A549 (cell line): ENCODE results near the gene RPL28. TPM values are rescaled to one million over a fixed set of nuclear protein-coding genes. Genes with fewer than 3 reads are reported as not detected.

Experiments
- CBX2 ChIP-seq: fragments of 200-600 bp; sonication (generic); IDR thresholded peaks from 2 replicates; pipeline ENCODE4 v1.6.1; 2016; ENCODE audit warnings: low read depth, mild to moderate bottlenecking, borderline replicate concordance
- CHD4 ChIP-seq: fragments of 200-600 bp; sonication (generic); IDR thresholded peaks from 2 replicates; pipeline ENCODE4 v1.6.1; 2016; ENCODE audit warnings: antibody characterized with exemption, mild to moderate bottlenecking, borderline replicate concordance
- E2F6 ChIP-seq: IDR thresholded peaks from 2 replicates; pipeline ENCODE4 v1.6.1; 2012; ENCODE audit warnings: low read depth, borderline replicate concordance
- EHMT2 ChIP-seq: fragments of 200-600 bp; sonication (generic); IDR thresholded peaks from 2 replicates; pipeline ENCODE4 v1.6.1; 2016; ENCODE audit warnings: antibody characterized with exemption, low read depth, mild to moderate bottlenecking, moderate library complexity
- FOSL2 ChIP-seq, 2 experiments: fragments of 450-650 bp in 1 of 2; fragments of >200 bp in 1 of 2; sonication (Bioruptor Twin) in 1 of 2; formaldehyde crosslinking; IDR thresholded peaks; 2 replicates each; pipeline versions ENCODE4 v1.5.0 to v1.6.1; 2016 to 2020; ENCODE audit warnings: mild to moderate bottlenecking in 1 of 2, moderate library complexity in 1 of 2
- FOXS1 ChIP-seq: fragments of 250-450 bp; sonication (Bioruptor Pico); IDR thresholded peaks from 2 replicates; pipeline ENCODE4 v1.5.0; 2020; ENCODE audit warnings: mild to moderate bottlenecking, moderate library complexity
- GATA3 ChIP-seq: IDR thresholded peaks from 2 replicates; pipeline ENCODE4 v1.6.1; 2012; ENCODE audit warnings: borderline replicate concordance
- HDAC2 ChIP-seq: fragments of 200-600 bp; sonication (generic); IDR thresholded peaks from 2 replicates; pipeline ENCODE4 v1.6.1; 2016
- HOXA7 ChIP-seq: fragments of 250-450 bp; sonication (Bioruptor Pico); IDR thresholded peaks from 2 replicates; pipeline ENCODE4 v1.5.0; 2020; ENCODE audit warnings: mild to moderate bottlenecking, moderate library complexity
- HOXB13 ChIP-seq: fragments of 250-450 bp; sonication (Bioruptor Pico); IDR thresholded peaks from 2 replicates; pipeline ENCODE4 v1.5.0; 2020; ENCODE audit warnings: low read depth, mild to moderate bottlenecking, moderate library complexity
- HOXB5 ChIP-seq: fragments of 250-450 bp; sonication (Bioruptor Pico); IDR thresholded peaks from 2 replicates; pipeline ENCODE4 v1.5.0; 2020; ENCODE audit warnings: mild to moderate bottlenecking, moderate library complexity
- JUN ChIP-seq, 2 experiments: fragments of >200 bp; sonication (Bioruptor Twin); formaldehyde crosslinking; IDR thresholded peaks; 2 replicates in 1 of 2; 3 replicates in 1 of 2; pipeline ENCODE4 v1.6.1; 2016 to 2017
- KDM1A ChIP-seq: fragments of 200-600 bp; sonication (generic); IDR thresholded peaks from 2 replicates; pipeline ENCODE4 v1.6.1; 2016; ENCODE audit warnings: low read depth, mild to moderate bottlenecking
- KDM5A ChIP-seq: fragments of 200-600 bp; sonication (generic); IDR thresholded peaks from 2 replicates; pipeline ENCODE4 v1.6.1; 2016; ENCODE audit warnings: antibody characterized with exemption, mild to moderate bottlenecking
- MAFK ChIP-seq: fragments of 450-650 bp; IDR thresholded peaks from 2 replicates; pipeline ENCODE4 v1.6.1; 2014; ENCODE audit not compliant: partially characterized antibody
- MAX ChIP-seq: IDR thresholded peaks from 2 replicates; pipeline ENCODE4 v1.6.1; 2012
- MAZ ChIP-seq: fragments of 150-350 bp; IDR thresholded peaks from 2 replicates; pipeline ENCODE4 v1.6.1; 2014; ENCODE audit warnings: antibody characterized with exemption, low read depth, low read length, borderline replicate concordance
- NFE2L2 ChIP-seq: fragments of 150-350 bp; conservative IDR thresholded peaks from 2 replicates; pipeline ENCODE4 v1.6.1; 2014; ENCODE audit warnings: low read length
- NPAS2 ChIP-seq: fragments of 250-450 bp; sonication (Bioruptor Pico); IDR thresholded peaks from 2 replicates; pipeline ENCODE4 v1.8.0; 2022; ENCODE audit warnings: mild to moderate bottlenecking, moderate library complexity, borderline replicate concordance
- NR3C1 ChIP-seq: fragments of >200 bp; sonication (Bioruptor Twin); formaldehyde crosslinking; IDR thresholded peaks from 3 replicates; pipeline ENCODE4 v1.6.1; 2017
- PHF8 ChIP-seq: fragments of 200-600 bp; sonication (generic); IDR thresholded peaks from 2 replicates; pipeline ENCODE4 v1.6.1; 2016; ENCODE audit warnings: low read depth, mild to moderate bottlenecking, antibody characterized with exemption, moderate library complexity, borderline replicate concordance
- POLR2A ChIP-seq: IDR thresholded peaks from 2 replicates; pipeline ENCODE4 v1.6.1; 2012; ENCODE audit warnings: mild to moderate bottlenecking, low read length
- RARB ChIP-seq: fragments of 250-450 bp; sonication (Bioruptor Pico); IDR thresholded peaks from 2 replicates; pipeline ENCODE4 v1.8.0; 2021; ENCODE audit warnings: mild to moderate bottlenecking, moderate library complexity
- RCOR1 ChIP-seq: fragments of 150-350 bp; IDR thresholded peaks from 2 replicates; pipeline ENCODE4 v1.6.1; 2014; ENCODE audit warnings: antibody characterized with exemption, low read length, low read depth
- REST ChIP-seq: fragments of 200-600 bp; sonication (generic); IDR thresholded peaks from 2 replicates; pipeline ENCODE4 v1.6.1; 2016; ENCODE audit warnings: antibody characterized with exemption, mild to moderate bottlenecking, moderate library complexity
- RFX5 ChIP-seq: fragments of 450-650 bp; IDR thresholded peaks from 2 replicates; pipeline ENCODE4 v1.7.1; 2014; ENCODE audit warnings: antibody characterized with exemption, mild to moderate bottlenecking, moderate library complexity
- TFCP2L1 ChIP-seq: fragments of 250-450 bp; sonication (Bioruptor Pico); IDR thresholded peaks from 2 replicates; pipeline ENCODE4 v1.5.0; 2021; ENCODE audit warnings: mild to moderate bottlenecking
- ZC3H11A ChIP-seq: fragments of 450-650 bp; IDR thresholded peaks from 2 replicates; pipeline ENCODE4 v1.6.1; 2014; ENCODE audit warnings: antibody characterized with exemption, mild to moderate bottlenecking
- ZNF302 ChIP-seq: fragments of 250-450 bp; sonication (Bioruptor Pico); IDR thresholded peaks from 2 replicates; pipeline ENCODE4 v1.9.0; 2021; ENCODE audit warnings: inconsistent platforms, mild to moderate bottlenecking, moderate library complexity
- ZSCAN20 ChIP-seq: fragments of 250-450 bp; sonication (Bioruptor Pico); IDR thresholded peaks from 2 replicates; pipeline ENCODE4 v1.8.0; 2022; ENCODE audit warnings: mild to moderate bottlenecking, moderate library complexity
- polyA plus RNA-seq, 4 experiments: library from polyadenylated mRNA; depleted of rRNA in 3 of 4; stranded (reverse); fragments of >200 nt; fragmentation: RNase III in 1 of 4; extraction: RNeasy Plus Mini Kit Qiagen cat#74134 plus additional on column Dnase treatment in 1 of 4; gene quantifications; 2 replicates in 3 of 4; 3 replicates in 1 of 4; pipeline ENCODE4 v1.2.3, GENCODE V29; 2011 to 2017
- TF ChIP-seq, protein P1 (sequence below): fragments of 450-650 bp; IDR thresholded peaks from 2 replicates; pipeline ENCODE4 v1.6.1; 2014; ENCODE audit warnings: antibody characterized with exemption
- TF ChIP-seq, protein P2 (sequence below): fragments of 250-450 bp; sonication (Bioruptor Pico); IDR thresholded peaks from 2 replicates; pipeline ENCODE4 v1.5.0; 2020; ENCODE audit warnings: low read depth, mild to moderate bottlenecking, moderate library complexity

The RPL28 gene
- polyA plus RNA-seq, 2 of the 4 experiments (the other 2 are of a cell fraction): 329 to 2,037 TPM

DNA sequence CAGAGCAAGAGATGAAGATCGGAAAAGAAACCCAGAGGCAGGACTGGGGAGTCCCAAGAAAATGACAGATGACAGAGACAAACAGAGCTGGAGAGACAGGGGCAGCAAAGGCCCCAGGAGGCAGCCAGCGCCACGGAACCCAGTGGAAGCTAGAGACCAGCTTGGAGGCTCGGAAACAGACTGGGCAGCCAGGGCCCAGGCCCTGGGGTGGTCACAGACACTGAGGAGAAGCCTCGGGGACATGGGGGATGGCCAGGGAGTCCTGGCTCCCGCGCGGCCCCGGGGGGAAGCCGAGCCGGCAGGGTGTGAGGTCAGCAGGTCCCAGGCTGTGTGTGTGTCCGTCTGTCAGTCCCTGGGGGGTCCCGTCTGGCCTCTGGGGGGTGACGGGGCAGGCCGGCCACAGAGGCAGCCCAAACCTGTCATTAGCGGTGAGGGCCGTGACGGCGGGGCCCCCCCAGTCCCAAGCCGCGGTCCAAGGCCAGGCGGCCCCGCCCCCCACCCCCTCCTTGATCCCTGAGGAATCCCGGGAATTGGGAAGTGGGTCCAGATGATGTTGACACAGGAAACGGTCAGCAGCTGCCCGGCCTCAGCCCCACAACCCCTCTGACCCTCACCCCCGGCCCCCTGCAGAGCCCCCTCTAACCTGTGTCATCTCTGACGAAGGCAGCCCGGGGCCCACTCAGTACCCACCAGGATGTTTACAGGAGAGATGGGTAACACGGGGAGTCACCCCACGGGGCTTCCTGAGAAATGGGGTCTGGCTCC, 11.6 kb upstream of the RPL28 start (continued):
- TF ChIP-seq JUN (IDR thresholded peaks at IDR 0.05) (peak; percentile 88 to 98; a peak in 4 of 5 replicates), KDM1A (no peak), RCOR1 (no peak), MAFK (no peak), TFCP2L1 (peak; percentile 89; the same call in 1 of the 2 replicates), ZC3H11A (no peak), ZSCAN20 (no peak), E2F6 (no peak), CHD4 (no peak), KDM5A (no peak), HOXB5 (peak; percentile 61; the same call in 1 of the 2 replicates), POLR2A (no peak), RFX5 (no peak), FOSL2 (IDR thresholded peaks at IDR 0.05) (peak; percentile 65; the same call in 1 of the 2 replicates), FOSL2 (CRISPR knock-in tag; IDR thresholded peaks at IDR 0.05) (peak; percentile 35; the same call in 1 of the 2 replicates), MAZ (no peak), NPAS2 (CRISPR knock-in tag) (no peak), ZNF302 (CRISPR knock-in tag) (no peak), HOXB13 (CRISPR knock-in tag) (no peak; the same call in 1 of the 2 replicates), PHF8 (no peak), NR3C1 (no peak), REST (no peak), RARB (0 out of 2 replicates have a peak, but pooled peaks have one; percentile 17), FOXS1 (no peak), EHMT2 (no peak), NFE2L2 (no peak), MAX (peak; percentile 63), HOXA7 (no peak), HDAC2 (no peak), CBX2 (no peak), GATA3 (peak; percentile 88)
- TF ChIP-seq, protein P1, sequence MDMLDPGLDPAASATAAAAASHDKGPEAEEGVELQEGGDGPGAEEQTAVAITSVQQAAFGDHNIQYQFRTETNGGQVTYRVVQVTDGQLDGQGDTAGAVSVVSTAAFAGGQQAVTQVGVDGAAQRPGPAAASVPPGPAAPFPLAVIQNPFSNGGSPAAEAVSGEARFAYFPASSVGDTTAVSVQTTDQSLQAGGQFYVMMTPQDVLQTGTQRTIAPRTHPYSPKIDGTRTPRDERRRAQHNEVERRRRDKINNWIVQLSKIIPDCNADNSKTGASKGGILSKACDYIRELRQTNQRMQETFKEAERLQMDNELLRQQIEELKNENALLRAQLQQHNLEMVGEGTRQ: no peak
- TF ChIP-seq, protein P2, sequence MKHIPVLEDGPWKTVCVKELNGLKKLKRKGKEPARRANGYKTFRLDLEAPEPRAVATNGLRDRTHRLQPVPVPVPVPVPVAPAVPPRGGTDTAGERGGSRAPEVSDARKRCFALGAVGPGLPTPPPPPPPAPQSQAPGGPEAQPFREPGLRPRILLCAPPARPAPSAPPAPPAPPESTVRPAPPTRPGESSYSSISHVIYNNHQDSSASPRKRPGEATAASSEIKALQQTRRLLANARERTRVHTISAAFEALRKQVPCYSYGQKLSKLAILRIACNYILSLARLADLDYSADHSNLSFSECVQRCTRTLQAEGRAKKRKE (CRISPR knock-in tag): no peak
